HEK293 (cell line): Measurements from ENCODE around the gene SCAMP3.

ENCODE experiments used
- CTCF ChIA-PET: fragments of 350-600 bp; formaldehyde crosslinking; extraction: SDS; loops from one replicate; lab custom pipeline; 2021; ENCODE audit warnings: antibody characterized with exemption; lab: Yijun Ruan, JAX
- POLR2A ChIA-PET: fragments of 300-600 bp; formaldehyde crosslinking; extraction: SDS; loops from one replicate; lab custom pipeline; 2020; ENCODE audit warnings: antibody characterized with exemption, inconsistent platforms; lab: Yijun Ruan, JAX
- H3K27ac ChIP-seq: fragments of 200-500 bp; sonication (Bioruptor generic); 2 replicates; pipeline ENCODE4 v1.5.1; 2014; ENCODE audit warnings: low read depth, low read length, control low read depth, inconsistent platforms; ENCODE audit errors: extremely low read depth
- H3K36me3 ChIP-seq, 2 experiments: fragments of 200-500 bp in 1 of 2; sonication (Bioruptor generic) in 1 of 2; 1 replicate in 1 of 2; 2 replicates in 1 of 2; pipeline ENCODE4 v1.5.1; 2014 to 2017; ENCODE audit warnings: inconsistent platforms in 2 of 2, low read length in 2 of 2; ENCODE audit not compliant: control insufficient read depth in 2 of 2, insufficient read depth in 1 of 2
- H3K4me1 ChIP-seq: fragments of 200-500 bp; sonication (Bioruptor generic); 2 replicates; pipeline ENCODE4 v1.5.1; 2014; ENCODE audit warnings: mild to moderate bottlenecking, low read length, inconsistent platforms; ENCODE audit not compliant: control insufficient read depth, insufficient read depth
- H3K4me3 ChIP-seq: 2 replicates; pipeline ENCODE4 v1.5.1; 2011; ENCODE audit warnings: low read depth, mild to moderate bottlenecking, control low read depth, low read length, moderate library complexity
- H3K9me3 ChIP-seq: fragments of 200-500 bp; sonication (Bioruptor generic); 2 replicates; pipeline ENCODE4 v1.5.1; 2014; ENCODE audit warnings: low read depth, low read length, inconsistent platforms; ENCODE audit not compliant: control insufficient read depth, insufficient read depth
- GLIS1 ChIP-seq: fragments of 450-650 bp; formaldehyde crosslinking; IDR thresholded peaks from 2 replicates; pipeline ENCODE4 v1.5.1; 2016; ENCODE audit warnings: missing biosample characterization, missing genetic modification characterization
- KLF1 ChIP-seq: fragments of 450-650 bp; formaldehyde crosslinking; IDR thresholded peaks from 2 replicates; pipeline ENCODE4 v1.5.1; 2016; ENCODE audit warnings: missing biosample characterization, missing genetic modification characterization
- SCRT2 ChIP-seq: fragments of 450-650 bp; formaldehyde crosslinking; IDR thresholded peaks from 2 replicates; pipeline ENCODE4 v1.5.1; 2016; ENCODE audit warnings: missing biosample characterization, missing genetic modification characterization
- ZIC2 ChIP-seq: fragments of 450-650 bp; formaldehyde crosslinking; IDR thresholded peaks from 2 replicates; pipeline ENCODE4 v1.5.1; 2016; ENCODE audit warnings: missing biosample characterization, missing genetic modification characterization
- ZNF138 ChIP-seq: fragments of 450-650 bp; formaldehyde crosslinking; IDR thresholded peaks from 2 replicates; pipeline ENCODE4 v1.5.1; 2016; ENCODE audit warnings: missing biosample characterization, missing genetic modification characterization, borderline replicate concordance
- ZNF18 ChIP-seq: fragments of 450-650 bp; formaldehyde crosslinking; IDR thresholded peaks from 2 replicates; pipeline ENCODE4 v1.5.1; 2016; ENCODE audit warnings: missing biosample characterization, missing genetic modification characterization
- ZNF341 ChIP-seq: fragments of 450-650 bp; formaldehyde crosslinking; IDR thresholded peaks from 2 replicates; pipeline ENCODE4; 2016; ENCODE audit warnings: low read depth, missing biosample characterization, missing genetic modification characterization
- ZNF366 ChIP-seq: fragments of 450-650 bp; formaldehyde crosslinking; conservative IDR thresholded peaks from 2 replicates; pipeline ENCODE4 v1.5.1; 2016; ENCODE audit warnings: missing biosample characterization, missing genetic modification characterization
- ZNF530 ChIP-seq: fragments of 450-650 bp; formaldehyde crosslinking; IDR thresholded peaks from 2 replicates; pipeline ENCODE4 v1.5.1; 2016; ENCODE audit warnings: low read depth, missing biosample characterization, missing genetic modification characterization
- ZNF600 ChIP-seq: fragments of 450-650 bp; formaldehyde crosslinking; IDR thresholded peaks from 2 replicates; pipeline ENCODE4 v1.5.1; 2016; ENCODE audit warnings: missing biosample characterization, missing genetic modification characterization
- TF ChIP-seq, protein P1 (sequence below): fragments of 450-650 bp; formaldehyde crosslinking; IDR thresholded peaks from 2 replicates; pipeline ENCODE4 v1.5.1; 2017; ENCODE audit warnings: missing biosample characterization, missing genetic modification characterization
- TF ChIP-seq, protein P2 (sequence below): fragments of 450-650 bp; formaldehyde crosslinking; IDR thresholded peaks from 2 replicates; pipeline ENCODE4 v1.5.1; 2017; ENCODE audit warnings: missing biosample characterization, mild to moderate bottlenecking, missing genetic modification characterization, moderate library complexity

The SCAMP3 gene

GRCh38 chr1:155284476-155284875, 22.3 kb upstream of the SCAMP3 start:
- Histone ChIP-seq H3K27ac (no peak overlapping the region), H3K9me3 (no peaks in the 10 kb centered on the region), H3K4me3 (no peak overlapping the region), H3K4me1 (no peaks in the 10 kb centered on the region), H3K36me3 (peaks cover 0 to 19% of the 10 kb centered on the region in 2 experiments; a peak in 1 of 3 replicates)
- CTCF ChIA-PET: no interaction called here
- peak; percentile 69 for TF ChIP-seq SCRT2 (tag by site-specific recombination)
- TF ChIP-seq ZNF600 (tag by site-specific recombination): no peak
- POLR2A ChIA-PET: no interaction called here

DNA sequence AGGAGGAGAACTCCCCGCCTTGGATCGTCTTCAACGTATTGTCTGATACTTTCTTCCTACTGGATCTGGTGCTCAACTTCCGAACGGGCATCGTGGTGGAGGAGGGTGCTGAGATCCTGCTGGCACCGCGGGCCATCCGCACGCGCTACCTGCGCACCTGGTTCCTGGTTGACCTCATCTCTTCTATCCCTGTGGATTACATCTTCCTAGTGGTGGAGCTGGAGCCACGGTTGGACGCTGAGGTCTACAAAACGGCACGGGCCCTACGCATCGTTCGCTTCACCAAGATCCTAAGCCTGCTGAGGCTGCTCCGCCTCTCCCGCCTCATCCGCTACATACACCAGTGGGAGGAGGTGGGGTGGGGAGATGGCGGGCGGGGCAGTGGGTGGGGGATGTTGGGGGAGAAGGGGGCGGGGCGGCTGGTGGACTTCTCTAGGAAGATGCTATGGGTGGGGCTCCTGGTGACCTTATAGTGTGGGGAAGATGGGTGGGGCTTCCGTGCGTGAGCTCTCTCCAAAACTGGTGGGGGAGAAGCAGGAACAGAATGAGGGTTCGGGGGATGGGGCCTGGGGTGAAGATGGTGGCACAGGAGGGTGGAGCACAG, 20.4 kb upstream of the SCAMP3 start:
- CTCF ChIA-PET: no interaction called here
- POLR2A ChIA-PET: interaction anchor here (0.6 to 1.8 kb wide), 3 partner anchors 9 to 28 kb away, joined by 3 to 6 read pairs (median 3); partner anchors contain the start of gene CLK2

DNA sequence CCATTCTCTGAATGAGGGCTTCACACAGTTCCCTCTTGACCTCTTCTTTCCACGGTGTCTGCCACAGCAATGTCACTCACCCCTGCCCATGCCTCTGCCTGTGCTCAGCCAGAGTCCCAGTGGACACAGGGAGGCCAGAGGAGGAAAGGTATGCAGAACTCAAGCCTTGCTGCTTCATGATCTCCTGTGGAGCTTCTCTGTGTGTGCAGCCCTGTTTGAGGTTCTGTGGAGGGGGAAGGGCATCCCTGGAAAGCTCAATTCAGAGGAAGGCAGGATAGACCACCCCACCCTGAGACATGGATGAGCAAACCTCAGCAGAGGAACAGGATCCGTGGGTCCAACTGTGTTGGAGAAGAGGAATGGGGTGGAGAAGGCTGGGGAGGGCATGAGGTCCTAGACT, 17.1 kb upstream of the SCAMP3 start:
- H3K9me3 ChIP-seq: no peaks in the 10 kb centered on the region
- POLR2A ChIA-PET: interaction anchor here (1.0 kb wide), 1 partner anchor 14 kb away, joined by 3 read pairs; no protein-coding TSS in a partner anchor
- no peak overlapping the region for H3K4me3 ChIP-seq
- peak; percentile 15; the same call in 1 of the 2 replicates for TF ChIP-seq GLIS1
- TF ChIP-seq ZNF341: no peak
- TF ChIP-seq, protein P1, sequence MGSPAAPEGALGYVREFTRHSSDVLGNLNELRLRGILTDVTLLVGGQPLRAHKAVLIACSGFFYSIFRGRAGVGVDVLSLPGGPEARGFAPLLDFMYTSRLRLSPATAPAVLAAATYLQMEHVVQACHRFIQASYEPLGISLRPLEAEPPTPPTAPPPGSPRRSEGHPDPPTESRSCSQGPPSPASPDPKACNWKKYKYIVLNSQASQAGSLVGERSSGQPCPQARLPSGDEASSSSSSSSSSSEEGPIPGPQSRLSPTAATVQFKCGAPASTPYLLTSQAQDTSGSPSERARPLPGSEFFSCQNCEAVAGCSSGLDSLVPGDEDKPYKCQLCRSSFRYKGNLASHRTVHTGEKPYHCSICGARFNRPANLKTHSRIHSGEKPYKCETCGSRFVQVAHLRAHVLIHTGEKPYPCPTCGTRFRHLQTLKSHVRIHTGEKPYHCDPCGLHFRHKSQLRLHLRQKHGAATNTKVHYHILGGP (tag by site-specific recombination): 0 out of 2 replicates have a peak, but pooled peaks have one; percentile 40
- TF ChIP-seq ZIC2 (tag by site-specific recombination): peak; percentile 82
- TF ChIP-seq, all 188 proteins: peak for 3
- CTCF ChIA-PET: interaction anchor here (0.6 to 1.8 kb wide), 5 partner anchors 19 to 366 kb away, joined by 3 to 9 read pairs (median 4); no protein-coding TSS in a partner anchor
- H3K27ac ChIP-seq: no peak overlapping the region
- no peaks in the 10 kb centered on the region for H3K4me1 ChIP-seq
- H3K36me3 ChIP-seq: peaks cover 0 to 5% of the 10 kb centered on the region in 2 experiments; a peak in 1 of 3 replicates

More for the DNA sequence above, 20.4 kb upstream of the SCAMP3 start:
- TF ChIP-seq ZNF530 (tag by site-specific recombination) (no peak), KLF1 (tag by site-specific recombination) (peak; percentile 90)
- TF ChIP-seq, protein P2, sequence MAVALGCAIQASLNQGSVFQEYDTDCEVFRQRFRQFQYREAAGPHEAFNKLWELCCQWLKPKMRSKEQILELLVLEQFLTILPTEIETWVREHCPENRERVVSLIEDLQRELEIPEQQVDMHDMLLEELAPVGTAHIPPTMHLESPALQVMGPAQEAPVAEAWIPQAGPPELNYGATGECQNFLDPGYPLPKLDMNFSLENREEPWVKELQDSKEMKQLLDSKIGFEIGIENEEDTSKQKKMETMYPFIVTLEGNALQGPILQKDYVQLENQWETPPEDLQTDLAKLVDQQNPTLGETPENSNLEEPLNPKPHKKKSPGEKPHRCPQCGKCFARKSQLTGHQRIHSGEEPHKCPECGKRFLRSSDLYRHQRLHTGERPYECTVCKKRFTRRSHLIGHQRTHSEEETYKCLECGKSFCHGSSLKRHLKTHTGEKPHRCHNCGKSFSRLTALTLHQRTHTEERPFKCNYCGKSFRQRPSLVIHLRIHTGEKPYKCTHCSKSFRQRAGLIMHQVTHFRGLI (tag by site-specific recombination): no peak
- H3K9me3 ChIP-seq: no peaks in the 10 kb centered on the region
- no peak overlapping the region for H3K4me3 ChIP-seq
- H3K27ac ChIP-seq: no peak overlapping the region
- no peaks in the 10 kb centered on the region for H3K4me1 ChIP-seq
- peaks cover 0 to 14% of the 10 kb centered on the region in 2 experiments; a peak in 1 of 3 replicates for H3K36me3 ChIP-seq

DNA sequence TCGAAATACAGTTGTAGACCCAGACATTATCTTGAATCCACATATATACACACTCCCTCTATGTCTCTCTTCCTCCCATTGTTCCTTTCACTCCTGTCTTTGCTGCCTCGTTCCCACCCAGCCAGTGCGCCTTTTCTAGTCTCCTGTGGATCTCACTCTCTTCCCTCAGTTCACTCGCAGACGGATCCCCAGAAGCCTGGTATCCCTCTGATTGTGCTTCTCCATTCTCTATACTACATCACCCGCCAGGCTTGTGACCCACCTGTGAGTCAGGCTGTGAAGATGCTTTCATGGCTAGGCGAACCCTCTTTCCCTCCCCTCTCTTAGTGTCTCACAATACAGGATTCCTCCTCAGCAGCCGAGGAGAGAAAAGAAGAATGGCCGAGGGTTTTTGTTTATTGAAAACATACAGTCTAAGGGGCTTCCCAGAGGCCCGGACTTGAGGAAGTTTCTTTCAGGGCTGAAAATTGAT, 16.6 kb upstream of the SCAMP3 start:
- Histone ChIP-seq H3K4me3 (no peak overlapping the region; the same call in 1 of the 2 replicates), H3K36me3 (peaks cover 0 to 5% of the 10 kb centered on the region in 2 experiments; a peak in 1 of 3 replicates), H3K9me3 (no peaks in the 10 kb centered on the region), H3K27ac (no peak overlapping the region), H3K4me1 (no peaks in the 10 kb centered on the region)
- TF ChIP-seq ZNF366 (tag by site-specific recombination) (peak; percentile 35; the same call in 1 of the 2 replicates), ZNF18 (tag by site-specific recombination) (peak; percentile 28), ZNF138 (tag by site-specific recombination) (no peak)
- ChIA-PET CTCF (interaction anchor here (0.6 to 1.8 kb wide), 6 partner anchors 25 to 53 kb away, joined by 3 to 9 read pairs (median 4); no protein-coding TSS in a partner anchor), POLR2A (interaction anchor here (0.6 to 1.3 kb wide), 4 partner anchors 14 to 277 kb away, joined by 3 to 4 read pairs (median 3); no protein-coding TSS in a partner anchor)
